GM18505 (cell line): ENCODE data around the gene APH1B.

ENCODE experiments used
- ATAC-seq: cut with Tn5 transposase; IDR thresholded peaks from one replicate; pipeline ENCODE4 v1.9.1; 2021; ENCODE audit not compliant: unreplicated experiment
- POLR2A ChIP-seq: IDR thresholded peaks from 4 replicates; pipeline ENCODE4 v1.6.1; 2011; ENCODE audit warnings: borderline replicate concordance; ENCODE audit not compliant: insufficient read depth, insufficient read length; ENCODE audit errors: extremely low read depth

APH1B gene

DNA sequence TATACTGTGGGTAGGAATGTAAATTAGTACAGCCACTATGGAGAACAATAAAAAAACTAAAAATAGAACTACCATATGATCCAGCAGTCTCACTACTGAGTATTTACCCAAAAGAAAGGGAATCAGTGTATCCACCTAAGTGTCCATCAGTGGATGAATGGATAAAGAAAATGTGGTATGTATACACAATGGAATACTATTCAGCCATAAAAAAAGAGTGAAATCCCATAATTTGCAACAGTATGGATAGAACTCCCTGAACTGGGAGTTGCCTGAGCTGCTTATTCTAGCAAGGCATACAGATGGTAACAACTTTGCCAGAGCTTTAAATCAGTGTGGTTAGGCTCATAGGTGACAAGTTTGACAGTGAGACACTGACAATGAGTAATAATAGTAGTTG lies 16.1 kb upstream of the APH1B start:
- ATAC-seq = no peak
- no peak for TF ChIP-seq POLR2A

DNA sequence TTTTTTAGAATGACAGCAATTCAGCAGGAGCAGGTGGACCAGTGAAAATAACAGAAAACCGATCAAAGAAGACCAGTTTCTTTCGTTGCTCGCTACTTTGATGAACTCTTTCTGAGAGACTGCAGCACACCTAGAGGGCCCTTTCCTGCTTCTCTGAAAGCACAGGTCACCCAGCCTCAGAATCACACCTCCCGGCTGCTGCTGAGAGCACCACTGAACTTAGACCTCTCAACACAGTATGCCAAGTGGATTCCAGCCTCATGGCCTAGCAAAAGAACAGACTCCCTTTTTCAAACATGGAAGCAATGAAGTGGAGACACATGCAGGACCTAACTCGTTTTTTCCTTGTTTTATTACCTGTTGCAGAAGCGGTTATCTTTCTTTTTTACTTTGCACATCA lies 13.9 kb upstream of the APH1B start:
- TF ChIP-seq POLR2A = no peak
- no peak for ATAC-seq

- TF ChIP-seq POLR2A = no peak
- ATAC-seq = no peak
Measured at GRCh38 chr15:63264688-63265293, 12.6 kb upstream of the APH1B start.

DNA sequence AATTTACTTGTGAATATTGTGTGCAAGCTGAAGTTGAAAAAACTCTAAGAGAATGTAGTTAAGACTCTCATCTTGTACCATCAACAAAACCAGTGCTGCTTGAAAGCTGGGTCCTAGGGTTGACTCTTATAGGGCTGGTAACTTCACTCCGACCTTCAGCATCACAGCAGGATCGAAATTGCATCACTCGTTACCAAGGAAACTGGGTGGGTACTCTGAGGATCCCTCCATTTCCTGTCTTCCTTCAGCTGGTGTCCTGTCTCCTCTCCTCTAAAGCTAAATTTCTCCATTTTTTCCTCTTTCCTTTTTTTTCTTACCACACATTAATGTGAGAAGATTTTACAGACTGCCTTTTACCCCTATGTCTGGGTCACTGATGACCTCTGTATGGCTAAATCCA lies 3.0 kb upstream of the APH1B start:
- ATAC-seq = no peak

GRCh38 chr15:63276342-63277037 lies 915 bp upstream of the APH1B start:
- ATAC-seq = no peak
- TF ChIP-seq POLR2A = no peak

More for the DNA sequence above, 3.0 kb upstream of the APH1B start:
- TF ChIP-seq POLR2A = no peak

- no peak for TF ChIP-seq POLR2A
- ATAC-seq = no peak
Measured at GRCh38 chr15:63277893-63278456, 570 bp downstream of the APH1B start.

DNA sequence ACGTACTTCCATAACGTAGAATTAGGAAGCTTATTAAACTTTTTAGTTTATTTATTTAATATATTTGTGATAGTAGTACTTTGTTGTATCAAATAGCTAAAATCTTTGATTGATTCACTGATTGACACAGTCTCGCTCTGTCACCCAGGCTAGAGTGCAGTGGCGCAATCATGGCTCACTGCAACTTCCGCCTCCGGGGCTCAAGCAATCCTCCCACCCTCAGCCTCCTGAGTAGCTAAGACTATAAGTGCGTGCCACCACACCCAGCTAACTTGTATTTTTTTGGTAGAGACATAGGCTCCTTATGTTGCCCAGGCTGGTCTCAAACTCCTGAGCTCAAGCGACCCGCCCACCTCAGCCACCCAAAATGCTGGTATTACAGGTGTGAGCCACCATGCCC lies 5.7 kb downstream of the APH1B start:
- no peak for ATAC-seq
- TF ChIP-seq POLR2A = no peak

- ATAC-seq = no peak
Measured at GRCh38 chr15:63284335-63284734, 6.9 kb downstream of the APH1B start.

GRCh38 chr15:63287109-63287508 lies 9.7 kb downstream of the APH1B start:
- no peak for TF ChIP-seq POLR2A
- no peak for ATAC-seq

More at GRCh38 chr15:63284335-63284734, 6.9 kb downstream of the APH1B start:
- no peak for TF ChIP-seq POLR2A

DNA sequence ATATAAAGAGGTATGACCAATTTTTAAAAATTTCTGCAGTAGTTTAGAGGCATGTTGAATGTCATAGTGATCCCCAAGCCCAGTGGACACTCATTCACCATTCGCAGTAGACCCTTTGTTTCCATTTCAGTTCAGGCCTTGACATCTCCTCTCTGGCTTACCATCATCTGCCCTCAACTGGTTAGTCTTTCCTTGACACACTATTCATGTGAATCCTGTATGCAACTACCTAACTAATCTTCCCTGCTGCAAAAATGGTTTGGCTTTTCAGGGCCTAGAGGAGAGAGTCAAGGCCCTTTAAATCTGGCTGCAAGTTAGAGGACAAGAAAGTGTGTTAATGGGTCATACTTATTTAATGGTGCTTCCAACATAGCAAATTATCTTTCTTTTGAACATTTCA lies 10.9 kb downstream of the APH1B start:
- ATAC-seq = no peak
- no peak for TF ChIP-seq POLR2A

GRCh38 chr15:63288778-63289378 lies 11.5 kb downstream of the APH1B start:
- no peak for ATAC-seq

DNA sequence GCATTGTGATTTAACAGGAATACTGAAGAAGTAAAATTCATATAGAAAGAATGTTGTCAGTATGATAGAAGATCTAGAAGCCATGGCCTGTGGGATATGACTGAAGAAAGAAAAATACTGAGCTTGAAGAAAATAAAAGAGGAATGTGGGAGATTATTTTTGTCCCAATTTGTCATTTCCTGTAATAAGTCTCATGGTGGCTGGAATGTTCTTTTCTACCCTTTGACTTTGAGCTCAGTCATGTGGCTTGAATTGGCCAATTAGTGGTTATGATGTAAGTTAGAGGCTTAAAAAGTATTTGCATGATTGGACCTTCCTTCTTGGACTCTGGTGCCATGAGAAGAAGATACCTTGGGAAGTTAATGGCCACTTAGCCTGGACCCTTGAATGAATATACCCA lies 14.1 kb downstream of the APH1B start:
- TF ChIP-seq POLR2A = no peak
- no peak for ATAC-seq

More at GRCh38 chr15:63288778-63289378, 11.5 kb downstream of the APH1B start:
- TF ChIP-seq POLR2A = no peak

- ATAC-seq = no peak
- no peak for TF ChIP-seq POLR2A
Measured at GRCh38 chr15:63292241-63292640, 14.8 kb downstream of the APH1B start.

- no peak for TF ChIP-seq POLR2A
- no peak for ATAC-seq
Measured at GRCh38 chr15:63292771-63293170, 15.4 kb downstream of the APH1B start.
